GM10266 (cell line): Measurements from ENCODE around the gene GRIK2.

Experiments used
- DNase-seq: peaks from one replicate; pipeline ENCODE4 v3.0.0; 2012; ENCODE audit errors: extremely low spot score
- TF ChIP-seq, protein P1 (sequence below): IDR thresholded peaks from 2 replicates; pipeline ENCODE4 v1.5.1; 2012; ENCODE audit warnings: mild to moderate bottlenecking, low read depth; ENCODE audit not compliant: control insufficient read depth, insufficient read depth; ENCODE audit errors: missing control alignments

The GRIK2 gene

DNA sequence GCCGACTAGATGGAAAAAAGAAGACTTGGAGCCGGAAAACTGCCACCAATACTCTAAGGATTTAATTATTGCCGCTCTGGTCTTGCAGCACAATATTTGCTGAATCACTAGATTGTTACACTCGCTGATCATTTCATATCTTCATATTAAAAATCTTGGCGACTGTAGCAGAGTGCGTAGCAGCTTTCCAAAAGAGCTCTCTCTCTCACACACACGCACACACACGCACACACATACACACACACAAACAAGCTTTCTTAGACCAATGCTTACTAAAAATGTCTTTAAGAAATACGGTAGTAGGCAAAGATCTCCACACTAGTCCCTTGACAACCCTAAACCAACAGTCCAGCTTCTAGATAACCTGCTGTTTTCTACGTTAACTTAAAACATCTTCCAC is 7.7 kb downstream of the GRIK2 start:
- TF ChIP-seq, protein P1, sequence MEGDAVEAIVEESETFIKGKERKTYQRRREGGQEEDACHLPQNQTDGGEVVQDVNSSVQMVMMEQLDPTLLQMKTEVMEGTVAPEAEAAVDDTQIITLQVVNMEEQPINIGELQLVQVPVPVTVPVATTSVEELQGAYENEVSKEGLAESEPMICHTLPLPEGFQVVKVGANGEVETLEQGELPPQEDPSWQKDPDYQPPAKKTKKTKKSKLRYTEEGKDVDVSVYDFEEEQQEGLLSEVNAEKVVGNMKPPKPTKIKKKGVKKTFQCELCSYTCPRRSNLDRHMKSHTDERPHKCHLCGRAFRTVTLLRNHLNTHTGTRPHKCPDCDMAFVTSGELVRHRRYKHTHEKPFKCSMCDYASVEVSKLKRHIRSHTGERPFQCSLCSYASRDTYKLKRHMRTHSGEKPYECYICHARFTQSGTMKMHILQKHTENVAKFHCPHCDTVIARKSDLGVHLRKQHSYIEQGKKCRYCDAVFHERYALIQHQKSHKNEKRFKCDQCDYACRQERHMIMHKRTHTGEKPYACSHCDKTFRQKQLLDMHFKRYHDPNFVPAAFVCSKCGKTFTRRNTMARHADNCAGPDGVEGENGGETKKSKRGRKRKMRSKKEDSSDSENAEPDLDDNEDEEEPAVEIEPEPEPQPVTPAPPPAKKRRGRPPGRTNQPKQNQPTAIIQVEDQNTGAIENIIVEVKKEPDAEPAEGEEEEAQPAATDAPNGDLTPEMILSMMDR: no peak
- no peak for DNase-seq

DNA sequence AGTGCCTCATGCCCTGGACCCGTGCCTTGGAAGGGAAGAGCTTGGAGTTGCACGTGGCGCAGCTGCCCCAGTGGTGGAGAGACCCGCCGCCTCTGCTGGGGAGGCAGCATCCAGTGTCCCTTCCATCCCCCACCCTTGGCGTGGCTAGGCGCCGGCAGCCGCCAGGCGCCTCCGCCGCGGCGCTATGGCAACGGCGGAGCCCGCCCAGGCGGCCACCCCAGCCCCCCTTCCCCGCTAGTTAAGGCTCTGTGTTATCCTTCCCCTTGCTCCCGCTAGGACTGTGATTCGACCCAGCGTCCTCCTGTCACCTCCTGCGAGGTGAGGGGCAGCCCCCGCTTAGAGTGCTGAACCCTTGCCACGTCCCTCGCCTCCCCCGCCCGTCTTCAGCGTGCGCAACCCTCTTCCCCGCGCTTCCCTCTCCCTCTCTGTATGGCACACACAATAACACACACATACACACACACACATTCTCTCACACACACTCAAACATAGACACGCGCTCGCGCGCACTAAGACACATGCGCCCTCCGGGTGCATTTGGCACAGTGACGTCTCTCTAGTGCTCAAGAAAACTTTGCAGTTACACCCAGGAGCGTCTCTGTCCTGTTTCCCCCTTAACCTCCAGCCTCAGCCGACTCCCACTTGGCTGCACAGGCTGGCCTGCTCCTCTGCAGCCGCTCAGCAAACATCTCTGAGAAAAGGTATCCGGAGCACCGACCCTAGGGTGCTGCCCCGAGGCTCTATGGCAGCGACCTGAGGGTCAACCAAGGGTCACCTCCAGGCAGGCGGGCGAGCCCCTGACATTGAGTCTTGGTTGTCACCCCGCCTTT is 8.5 kb downstream of the GRIK2 start:
- DNase-seq: no peak
- TF ChIP-seq, protein P1: no peak

DNA sequence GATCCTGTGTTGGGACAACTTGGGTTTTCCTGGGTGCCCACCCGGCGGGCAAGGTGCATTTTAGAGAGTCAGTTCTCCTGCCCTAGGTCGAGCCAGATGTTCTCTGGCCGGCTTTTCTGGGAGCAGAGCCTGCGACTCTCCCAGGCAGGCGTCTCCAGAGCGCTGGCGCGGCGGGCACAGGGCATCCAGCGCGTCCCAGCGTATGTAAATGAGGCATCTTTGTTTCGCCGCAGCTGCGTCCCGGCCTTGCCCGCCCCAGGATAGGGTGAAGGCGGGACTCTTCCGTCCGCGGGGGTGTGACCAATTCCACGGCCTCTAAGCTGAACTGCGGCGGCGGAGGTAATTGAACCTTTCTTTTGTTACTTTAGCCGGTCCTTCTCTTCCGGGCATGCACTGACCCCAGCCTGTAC is 9.1 kb downstream of the GRIK2 start:
- no peak for DNase-seq
- TF ChIP-seq, protein P1: no peak

DNA sequence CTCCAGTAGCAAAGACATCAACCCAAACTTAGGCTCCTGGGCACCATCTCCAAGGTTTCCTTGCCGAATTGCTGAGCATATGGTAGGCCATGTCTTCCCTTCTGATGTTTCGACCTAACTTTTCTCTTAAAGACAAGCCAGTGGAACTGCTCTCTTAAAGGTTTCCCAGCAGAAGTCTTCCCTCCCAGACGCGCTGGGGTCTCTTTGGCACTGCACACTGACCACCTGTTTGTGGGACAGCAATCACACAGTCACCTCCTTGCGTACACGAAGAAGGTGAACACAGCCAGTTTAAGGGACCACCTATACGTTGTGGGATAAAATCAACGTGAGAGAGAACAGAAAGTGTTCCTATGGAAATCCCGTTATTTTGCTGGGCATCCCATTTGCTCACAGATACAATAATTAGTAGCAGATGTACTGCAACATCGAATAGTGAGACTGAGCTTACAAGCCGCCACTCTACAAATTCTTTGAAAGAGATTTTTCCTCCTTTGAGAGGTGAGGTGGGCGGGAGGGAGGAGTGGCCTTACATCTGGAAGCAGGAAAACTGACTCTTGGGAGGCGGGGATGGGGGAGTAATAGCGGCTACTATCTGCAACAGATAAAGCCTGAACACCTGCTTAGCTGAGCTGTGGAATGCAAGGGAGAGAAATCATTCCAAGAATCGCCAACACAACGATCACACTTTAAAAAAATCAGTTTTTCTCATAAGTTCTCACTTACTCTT is 9.9 kb downstream of the GRIK2 start:
- TF ChIP-seq, protein P1: no peak
- DNase-seq: no peak

DNA sequence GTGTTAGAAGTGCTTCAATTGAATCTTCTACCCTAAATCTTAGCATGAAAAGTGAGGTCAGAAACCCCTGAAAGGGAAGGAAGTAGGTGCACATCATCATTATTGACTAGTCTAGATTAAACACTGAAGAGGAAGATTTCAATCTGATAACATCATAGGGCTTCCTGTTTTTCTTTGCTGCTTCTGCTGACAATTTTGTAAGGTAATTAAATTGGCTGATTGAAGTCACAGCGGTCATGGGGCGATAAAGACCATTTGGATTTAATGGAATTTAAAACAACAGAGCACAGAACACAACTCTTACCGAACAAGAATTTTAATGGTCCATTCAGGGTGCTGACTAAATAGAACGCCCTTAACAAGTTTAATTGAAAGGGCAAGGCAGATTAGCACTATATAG is 11.3 kb downstream of the GRIK2 start:
- TF ChIP-seq, protein P1: no peak
- DNase-seq: no peak

DNA sequence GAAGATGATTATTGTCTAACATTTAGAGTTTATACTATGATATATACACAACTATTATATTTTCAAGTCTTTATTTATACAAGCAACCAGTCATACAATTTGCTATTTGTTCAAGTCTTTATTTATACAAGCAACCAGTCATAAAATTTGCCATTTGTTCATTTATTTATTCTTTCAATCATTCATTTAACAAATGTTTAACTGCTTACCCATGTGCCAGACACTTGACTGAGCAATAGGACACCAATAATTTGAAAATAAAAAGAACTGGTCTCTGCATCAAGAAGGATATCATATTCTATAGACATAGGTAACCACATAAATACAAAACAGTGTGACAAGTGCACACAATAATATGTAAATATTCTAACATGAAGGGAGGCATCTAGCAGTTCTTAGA is 20.3 kb downstream of the GRIK2 start:
- DNase-seq: no peak
- TF ChIP-seq, protein P1: no peak

DNA sequence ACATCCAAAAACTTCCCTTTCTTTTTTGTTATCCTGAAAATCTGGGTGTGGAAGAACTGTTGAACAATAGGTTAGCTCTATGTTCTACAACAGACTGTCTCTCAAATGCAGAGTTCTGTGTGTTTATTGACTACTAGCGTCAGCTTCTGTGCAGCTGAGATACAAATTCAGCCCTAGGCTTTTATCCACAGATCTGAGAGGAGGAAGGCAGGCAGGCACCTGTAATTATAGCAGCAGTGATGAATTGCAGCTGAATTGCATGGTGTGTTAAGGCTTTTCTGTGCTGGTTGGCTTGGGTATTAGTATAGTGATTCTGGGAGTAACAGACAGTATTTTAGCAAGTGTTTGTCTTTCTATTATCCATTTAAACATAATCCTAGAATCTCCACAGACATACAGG is 24.4 kb downstream of the GRIK2 start:
- TF ChIP-seq, protein P1: no peak
- no peak for DNase-seq
